DND-41 (cell line): Measurements from ENCODE around the gene MTA1.

Source experiments
- ATAC-seq: fragments of 200-7000 bp; cut with Tn5 transposase; 3 replicates; pipeline ENCODE4 v1.9.1; 2021; ENCODE audit warnings: low read depth; ENCODE audit not compliant: insufficient read depth
- DNase-seq: peaks from one replicate; pipeline ENCODE4 v3.0.0-alpha.2; 2020
- H2AFZ ChIP-seq: 2 replicates; pipeline ENCODE4 v1.6.0; 2012; ENCODE audit warnings: low read depth, low read length
- H3K27ac ChIP-seq: 2 replicates; pipeline ENCODE4 v1.5.1; 2012; ENCODE audit warnings: low read length, inconsistent platforms
- H3K27me3 ChIP-seq: fragments of 200-600 bp; sonication (generic); 2 replicates; pipeline ENCODE4 v1.6.0; 2012; ENCODE audit warnings: low read length, mild to moderate bottlenecking, inconsistent platforms; ENCODE audit not compliant: insufficient read depth, poor library complexity
- H3K36me3 ChIP-seq: 2 replicates; pipeline ENCODE4 v1.5.1; 2012; ENCODE audit warnings: low read length, inconsistent platforms; ENCODE audit not compliant: insufficient read depth
- H3K4me1 ChIP-seq: 2 replicates; pipeline ENCODE4 v1.5.1; 2012; ENCODE audit warnings: mild to moderate bottlenecking, low read length; ENCODE audit not compliant: insufficient read depth
- H3K4me2 ChIP-seq: 2 replicates; pipeline ENCODE4 v1.6.0; 2012; ENCODE audit warnings: mild to moderate bottlenecking, moderate library complexity, low read length, inconsistent platforms; ENCODE audit not compliant: insufficient read depth
- H3K4me3 ChIP-seq, 2 experiments: fragments of 200-600 bp in 1 of 2; shearing (Covaris generic) in 1 of 2; 2 replicates each; pipeline ENCODE4 v1.5.1; 2012 to 2016; ENCODE audit warnings: inconsistent platforms in 2 of 2, low read length in 2 of 2, mild to moderate bottlenecking in 2 of 2, low read depth in 1 of 2, moderate library complexity in 1 of 2
- H3K79me2 ChIP-seq: 2 replicates; pipeline ENCODE4 v1.6.0; 2012; ENCODE audit warnings: low read length, inconsistent platforms; ENCODE audit not compliant: insufficient read depth
- H3K9ac ChIP-seq: 2 replicates; pipeline ENCODE4 v1.6.0; 2012; ENCODE audit warnings: low read depth, mild to moderate bottlenecking, inconsistent platforms, low read length, moderate library complexity
- H3K9me3 ChIP-seq: 2 replicates; pipeline ENCODE4 v1.5.1; 2012; ENCODE audit warnings: low read length, moderate library complexity, mild to moderate bottlenecking, inconsistent platforms; ENCODE audit not compliant: insufficient read depth, severe bottlenecking
- H4K20me1 ChIP-seq: 2 replicates; pipeline ENCODE4 v1.6.0; 2012; ENCODE audit warnings: low read length; ENCODE audit not compliant: insufficient read depth
- EZH2 ChIP-seq: IDR thresholded peaks from 3 replicates; pipeline ENCODE4 v1.6.1; 2012; ENCODE audit warnings: borderline replicate concordance, low read depth, mild to moderate bottlenecking, moderate library complexity, low read length, inconsistent platforms; ENCODE audit not compliant: severe bottlenecking
- TF ChIP-seq, protein P1 (sequence below): IDR thresholded peaks from 2 replicates; pipeline ENCODE4 v1.5.1; 2012; ENCODE audit warnings: borderline replicate concordance, low read length, moderate library complexity, mild to moderate bottlenecking; ENCODE audit not compliant: poor library complexity, severe bottlenecking; ENCODE audit errors: extremely low read depth

Gene MTA1

DNA sequence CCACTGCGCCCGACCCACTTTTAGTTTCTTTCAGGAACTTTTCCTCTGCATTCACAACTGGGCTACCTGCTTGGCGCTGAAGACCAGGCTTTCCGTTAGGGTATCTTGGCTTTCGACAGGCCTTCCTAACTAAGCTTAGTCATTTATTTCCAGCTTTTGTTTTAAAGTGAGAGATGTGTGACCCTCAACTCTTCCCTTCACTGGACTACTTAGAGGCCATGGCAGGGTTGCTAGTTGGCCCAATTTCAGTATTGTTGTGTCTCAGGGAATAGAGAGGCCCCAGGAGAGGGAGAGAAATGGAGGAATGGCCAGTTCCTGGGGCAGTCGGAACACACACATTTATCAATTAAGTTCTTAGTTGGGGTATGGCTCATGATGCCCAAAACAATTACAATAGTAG, 10.4 kb downstream of the MTA1 start:
- no peak for TF ChIP-seq EZH2
- TF ChIP-seq, protein P1, sequence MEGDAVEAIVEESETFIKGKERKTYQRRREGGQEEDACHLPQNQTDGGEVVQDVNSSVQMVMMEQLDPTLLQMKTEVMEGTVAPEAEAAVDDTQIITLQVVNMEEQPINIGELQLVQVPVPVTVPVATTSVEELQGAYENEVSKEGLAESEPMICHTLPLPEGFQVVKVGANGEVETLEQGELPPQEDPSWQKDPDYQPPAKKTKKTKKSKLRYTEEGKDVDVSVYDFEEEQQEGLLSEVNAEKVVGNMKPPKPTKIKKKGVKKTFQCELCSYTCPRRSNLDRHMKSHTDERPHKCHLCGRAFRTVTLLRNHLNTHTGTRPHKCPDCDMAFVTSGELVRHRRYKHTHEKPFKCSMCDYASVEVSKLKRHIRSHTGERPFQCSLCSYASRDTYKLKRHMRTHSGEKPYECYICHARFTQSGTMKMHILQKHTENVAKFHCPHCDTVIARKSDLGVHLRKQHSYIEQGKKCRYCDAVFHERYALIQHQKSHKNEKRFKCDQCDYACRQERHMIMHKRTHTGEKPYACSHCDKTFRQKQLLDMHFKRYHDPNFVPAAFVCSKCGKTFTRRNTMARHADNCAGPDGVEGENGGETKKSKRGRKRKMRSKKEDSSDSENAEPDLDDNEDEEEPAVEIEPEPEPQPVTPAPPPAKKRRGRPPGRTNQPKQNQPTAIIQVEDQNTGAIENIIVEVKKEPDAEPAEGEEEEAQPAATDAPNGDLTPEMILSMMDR, result no peak
- no peak overlapping the region for H3K27ac ChIP-seq

DNA sequence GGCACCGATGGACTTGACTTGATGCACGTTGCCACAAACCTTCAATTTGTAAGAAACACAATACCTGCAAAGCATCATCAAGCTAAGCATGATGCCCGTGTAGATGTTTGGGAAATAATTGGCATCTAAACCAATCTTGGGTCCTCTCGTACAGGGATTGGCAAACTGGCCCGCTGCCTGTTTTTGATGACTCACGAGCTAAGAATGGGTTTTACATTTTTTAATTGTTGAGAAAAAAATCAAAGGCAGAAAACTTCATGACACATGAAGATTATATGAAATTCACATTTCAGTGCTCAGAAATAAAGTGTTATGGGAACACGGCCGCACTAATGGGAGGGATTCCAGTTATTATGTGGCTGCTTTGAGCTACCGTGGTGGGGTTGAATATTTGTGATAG, 10.9 kb downstream of the MTA1 start:
- TF ChIP-seq EZH2, result no peak
- TF ChIP-seq, protein P1, result no peak
- no peak overlapping the region for H2AFZ ChIP-seq
- no peak for DNase-seq
- no peak overlapping the region for H3K4me2 ChIP-seq
- no peaks in the 10 kb centered on the region for H3K4me1 ChIP-seq
- peaks cover 67% of the 10 kb centered on the region for H3K36me3 ChIP-seq
- H3K27me3 ChIP-seq, result no peaks in the 10 kb centered on the region
- H3K27ac ChIP-seq, result no peak overlapping the region
- peaks cover 94% of the 10 kb centered on the region for H3K79me2 ChIP-seq
- H3K4me3 ChIP-seq, result no peak overlapping the region
- no peak for ATAC-seq
- H3K9me3 ChIP-seq, result no peaks in the 10 kb centered on the region
- no peak overlapping the region for H3K9ac ChIP-seq
- H4K20me1 ChIP-seq, result peaks cover 84% of the 10 kb centered on the region

More for the DNA sequence above, 10.4 kb downstream of the MTA1 start:
- Histone ChIP-seq H3K4me2 (no peak overlapping the region), H3K9me3 (no peaks in the 10 kb centered on the region), H3K9ac (no peak overlapping the region), H2AFZ (no peak overlapping the region), H3K36me3 (peaks cover 72% of the 10 kb centered on the region), H3K79me2 (peaks cover 94% of the 10 kb centered on the region), H3K4me3 (no peak overlapping the region), H4K20me1 (peaks cover 84% of the 10 kb centered on the region), H3K27me3 (no peaks in the 10 kb centered on the region), H3K4me1 (no peaks in the 10 kb centered on the region)
- ATAC-seq (no peak), DNase-seq (no peak)

GRCh38 chr14:105431256-105431655, 11.6 kb downstream of the MTA1 start:
- Histone ChIP-seq H2AFZ (no peak overlapping the region), H3K4me3 (no peak overlapping the region), H3K79me2 (peaks cover 94% of the 10 kb centered on the region), H3K9ac (no peak overlapping the region), H4K20me1 (peaks cover 83% of the 10 kb centered on the region), H3K27me3 (no peaks in the 10 kb centered on the region), H3K9me3 (no peaks in the 10 kb centered on the region), H3K4me1 (no peaks in the 10 kb centered on the region), H3K27ac (no peak overlapping the region), H3K36me3 (peaks cover 62% of the 10 kb centered on the region), H3K4me2 (no peak overlapping the region)
- DNase-seq (no peak), ATAC-seq (no peak)
- TF ChIP-seq, protein P1, result no peak
- TF ChIP-seq EZH2, result no peak

GRCh38 chr14:105432657-105433056, 13.0 kb downstream of the MTA1 start:
- H3K4me2 ChIP-seq, result no peak overlapping the region
- H3K9me3 ChIP-seq, result no peaks in the 10 kb centered on the region
- no peak overlapping the region for H3K4me3 ChIP-seq
- H4K20me1 ChIP-seq, result peaks cover 83% of the 10 kb centered on the region
- H3K36me3 ChIP-seq, result peaks cover 62% of the 10 kb centered on the region
- H2AFZ ChIP-seq, result no peak overlapping the region
- H3K27me3 ChIP-seq, result no peaks in the 10 kb centered on the region
- TF ChIP-seq, protein P1, result no peak
- TF ChIP-seq EZH2, result no peak
- ATAC-seq, result no peak
- DNase-seq, result no peak
- no peak overlapping the region for H3K27ac ChIP-seq
- no peak overlapping the region for H3K9ac ChIP-seq
- no peaks in the 10 kb centered on the region for H3K4me1 ChIP-seq
- H3K79me2 ChIP-seq, result peaks cover 94% of the 10 kb centered on the region
